ENCODE data around the gene MALT1.

GRCh38 chr18:58761241-58761969, 90.1 kb downstream of the MALT1 start:
- TF ChIP-seq CTCF (IDR thresholded peaks at IDR 0.05) = no peak
- TF ChIP-seq POLR2A (IDR thresholded peaks at IDR 0.05) = no peak
- TF ChIP-seq POLR2AphosphoS5 (IDR thresholded peaks at IDR 0.05) = no peak
